Panc1 (cell line): ENCODE data around the gene CKB. TPM values are rescaled to one million over a fixed set of nuclear protein-coding genes. Genes with fewer than 3 reads are reported as not detected.

Experiments used
- ATAC-seq: fragments of 200-7000 bp; cut with Tn5 transposase; 2 replicates; pipeline ENCODE4 v1.9.1; 2020; ENCODE audit warnings: mild to moderate bottlenecking, moderate library complexity
- BruUV-seq: library from RNA; stranded (reverse); fragments of 400-500 nt; replicated peaks from 2 replicates; lab custom pipeline; 2021; lab: Mats Ljungman, UMichigan
- CTCF ChIA-PET: fragments of 300-600 bp; sonication (Branson Sonifier 250); formaldehyde crosslinking; loops from one replicate; lab custom pipeline; 2022; ENCODE audit warnings: antibody characterized with exemption; lab: Charles Lee
- POLR2A ChIA-PET: fragments of 300-600 bp; sonication (Branson Sonifier 250); formaldehyde crosslinking; loops from one replicate; lab custom pipeline; 2022; ENCODE audit warnings: antibody characterized with exemption; lab: Charles Lee
- DNase-seq: peaks from one replicate; pipeline ENCODE4 v3.0.0-alpha.2; 2010; ENCODE audit warnings: low read depth, low spot score
- H3K27ac ChIP-seq: 2 replicates; pipeline ENCODE4 v1.5.1; 2011; ENCODE audit warnings: mild to moderate bottlenecking, low read length, inconsistent platforms
- H3K27me3 ChIP-seq: fragments of 200-500 bp; sonication (Bioruptor generic); 2 replicates; pipeline ENCODE4 v1.6.0; 2014; ENCODE audit warnings: low read length, inconsistent platforms; ENCODE audit not compliant: control insufficient read depth, insufficient read depth
- H3K36me3 ChIP-seq: fragments of 200-500 bp; sonication (Bioruptor generic); 2 replicates; pipeline ENCODE4 v1.5.1; 2014; ENCODE audit warnings: inconsistent platforms, mild to moderate bottlenecking, low read length, moderate library complexity; ENCODE audit not compliant: control insufficient read depth, insufficient read depth
- H3K4me1 ChIP-seq: 2 replicates; pipeline ENCODE4 v1.5.1; 2011; ENCODE audit warnings: inconsistent platforms, mild to moderate bottlenecking, low read length, moderate library complexity; ENCODE audit not compliant: control insufficient read depth, insufficient read depth
- H3K4me3 ChIP-seq, 2 experiments: 2 replicates each; pipeline ENCODE4 v1.5.1; 2011 to 2012; ENCODE audit warnings: low read depth in 2 of 2, low read length in 2 of 2, mild to moderate bottlenecking in 2 of 2, inconsistent platforms in 1 of 2, moderate library complexity in 1 of 2
- H3K9me3 ChIP-seq: fragments of 200-500 bp; sonication (Bioruptor generic); 2 replicates; pipeline ENCODE4 v1.5.1; 2014; ENCODE audit warnings: low read depth, mild to moderate bottlenecking, inconsistent platforms, low read length, moderate library complexity; ENCODE audit not compliant: control insufficient read depth, insufficient read depth
- POLR2AphosphoS5 ChIP-seq: IDR thresholded peaks from 2 replicates; pipeline ENCODE4 v1.6.1; 2012; ENCODE audit warnings: mild to moderate bottlenecking, low read depth, low read length, moderate library complexity
- SIN3A ChIP-seq: IDR thresholded peaks from 2 replicates; pipeline ENCODE4 v1.6.1; 2012; ENCODE audit warnings: low read depth, mild to moderate bottlenecking, low read length, moderate library complexity, borderline replicate concordance; ENCODE audit not compliant: insufficient read depth
- TCF7L2 ChIP-seq: IDR thresholded peaks from 2 replicates; pipeline ENCODE4 v1.6.1; 2011; ENCODE audit warnings: mild to moderate bottlenecking, low read depth, low read length, inconsistent platforms
- in situ Hi-C: cut with HindIII; loops from 2 replicates; pipeline ENCODE4 v1.10.0; 2016; ENCODE audit warnings: low sequenced_read_pairs, low pct_unique_long_range_greater_than_20kb
- intact Hi-C: fragments of 100-400 bp; cut with micrococcal nuclease; formaldehyde crosslinking; loops from one replicate; pipeline ENCODE4 v1.10.0; 2022; ENCODE audit not compliant: unreplicated experiment
- total RNA-seq: library from RNA; stranded (reverse); gene quantifications from one replicate; pipeline ENCODE4 v1.2.1, GENCODE V29; 2021; ENCODE audit not compliant: unreplicated experiment
- TF ChIP-seq, protein P1 (sequence below): fragments of 450-650 bp; IDR thresholded peaks from 2 replicates; pipeline ENCODE4 v1.5.1; 2017; ENCODE audit warnings: mild to moderate bottlenecking
- TF ChIP-seq, protein P2 (sequence below), 2 experiments: IDR thresholded peaks; 2 replicates each; pipeline ENCODE4 v1.6.1; 2011 to 2012; ENCODE audit warnings: low read depth in 2 of 2, control low read depth in 1 of 2, low read length in 1 of 2, mild to moderate bottlenecking in 1 of 2, moderate library complexity in 1 of 2; ENCODE audit not compliant: insufficient read depth in 1 of 2

CKB gene
- total RNA-seq, 1 experiment from 2014 or later, result 436 TPM

DNA sequence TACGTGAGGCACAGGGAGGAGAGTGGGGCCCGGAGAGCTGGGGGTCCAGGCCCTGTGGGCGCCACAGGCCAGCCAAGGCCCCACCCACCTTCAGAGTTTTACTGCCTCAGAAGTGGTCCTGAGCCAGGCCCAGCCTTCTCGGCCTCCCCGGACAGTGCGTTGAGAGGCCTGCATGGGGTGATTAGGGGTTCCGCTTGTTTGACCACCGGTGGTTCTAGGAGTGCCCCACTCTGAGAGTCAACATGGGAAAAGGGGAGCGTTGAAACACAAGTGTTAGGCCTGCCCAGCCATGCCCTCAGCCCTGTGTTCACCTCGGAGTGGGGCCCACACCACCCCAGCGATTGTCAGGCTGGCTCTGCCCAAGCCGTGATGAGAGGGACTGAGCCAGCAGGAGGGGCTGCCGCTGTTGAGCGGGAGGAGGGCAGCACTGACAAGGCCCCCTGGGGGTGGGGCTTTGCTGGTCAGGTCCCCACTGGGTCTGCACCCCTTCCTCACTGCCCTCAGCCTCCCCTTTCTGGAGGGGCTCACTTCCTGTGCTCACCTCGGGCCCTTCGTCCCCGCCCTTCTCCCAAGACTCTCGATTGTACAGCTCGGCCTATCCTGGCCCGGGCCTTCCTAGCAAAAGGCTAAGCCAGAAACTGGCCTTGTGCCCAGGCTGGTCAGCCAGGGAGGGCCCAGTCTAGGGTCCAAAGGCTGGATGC, 4.8 kb downstream of the CKB start:
- ChIA-PET CTCF (interaction anchor here (0.7 to 1.3 kb wide), 4 partner anchors 15 to 34 kb away, joined by 3 read pairs; no protein-coding TSS in a partner anchor), POLR2A (no interaction called here)
- DNase-seq (no peak), ATAC-seq (peak; percentile 17; the same call in 1 of the 2 replicates)
- Histone ChIP-seq H3K4me1 (peaks cover 36% of the 10 kb centered on the region), H3K27me3 (no peaks in the 10 kb centered on the region), H3K9me3 (no peaks in the 10 kb centered on the region), H3K27ac (peak overlapping the region; percentile 57), H3K4me3 (no peak overlapping the region), H3K36me3 (no peaks in the 10 kb centered on the region; the same call in 1 of the 2 replicates)
- BruUV-seq, result no TSS peak
- no peak for TF ChIP-seq TCF7L2
- TF ChIP-seq, protein P1, sequence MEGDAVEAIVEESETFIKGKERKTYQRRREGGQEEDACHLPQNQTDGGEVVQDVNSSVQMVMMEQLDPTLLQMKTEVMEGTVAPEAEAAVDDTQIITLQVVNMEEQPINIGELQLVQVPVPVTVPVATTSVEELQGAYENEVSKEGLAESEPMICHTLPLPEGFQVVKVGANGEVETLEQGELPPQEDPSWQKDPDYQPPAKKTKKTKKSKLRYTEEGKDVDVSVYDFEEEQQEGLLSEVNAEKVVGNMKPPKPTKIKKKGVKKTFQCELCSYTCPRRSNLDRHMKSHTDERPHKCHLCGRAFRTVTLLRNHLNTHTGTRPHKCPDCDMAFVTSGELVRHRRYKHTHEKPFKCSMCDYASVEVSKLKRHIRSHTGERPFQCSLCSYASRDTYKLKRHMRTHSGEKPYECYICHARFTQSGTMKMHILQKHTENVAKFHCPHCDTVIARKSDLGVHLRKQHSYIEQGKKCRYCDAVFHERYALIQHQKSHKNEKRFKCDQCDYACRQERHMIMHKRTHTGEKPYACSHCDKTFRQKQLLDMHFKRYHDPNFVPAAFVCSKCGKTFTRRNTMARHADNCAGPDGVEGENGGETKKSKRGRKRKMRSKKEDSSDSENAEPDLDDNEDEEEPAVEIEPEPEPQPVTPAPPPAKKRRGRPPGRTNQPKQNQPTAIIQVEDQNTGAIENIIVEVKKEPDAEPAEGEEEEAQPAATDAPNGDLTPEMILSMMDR, result no peak
- TF ChIP-seq, protein P2, sequence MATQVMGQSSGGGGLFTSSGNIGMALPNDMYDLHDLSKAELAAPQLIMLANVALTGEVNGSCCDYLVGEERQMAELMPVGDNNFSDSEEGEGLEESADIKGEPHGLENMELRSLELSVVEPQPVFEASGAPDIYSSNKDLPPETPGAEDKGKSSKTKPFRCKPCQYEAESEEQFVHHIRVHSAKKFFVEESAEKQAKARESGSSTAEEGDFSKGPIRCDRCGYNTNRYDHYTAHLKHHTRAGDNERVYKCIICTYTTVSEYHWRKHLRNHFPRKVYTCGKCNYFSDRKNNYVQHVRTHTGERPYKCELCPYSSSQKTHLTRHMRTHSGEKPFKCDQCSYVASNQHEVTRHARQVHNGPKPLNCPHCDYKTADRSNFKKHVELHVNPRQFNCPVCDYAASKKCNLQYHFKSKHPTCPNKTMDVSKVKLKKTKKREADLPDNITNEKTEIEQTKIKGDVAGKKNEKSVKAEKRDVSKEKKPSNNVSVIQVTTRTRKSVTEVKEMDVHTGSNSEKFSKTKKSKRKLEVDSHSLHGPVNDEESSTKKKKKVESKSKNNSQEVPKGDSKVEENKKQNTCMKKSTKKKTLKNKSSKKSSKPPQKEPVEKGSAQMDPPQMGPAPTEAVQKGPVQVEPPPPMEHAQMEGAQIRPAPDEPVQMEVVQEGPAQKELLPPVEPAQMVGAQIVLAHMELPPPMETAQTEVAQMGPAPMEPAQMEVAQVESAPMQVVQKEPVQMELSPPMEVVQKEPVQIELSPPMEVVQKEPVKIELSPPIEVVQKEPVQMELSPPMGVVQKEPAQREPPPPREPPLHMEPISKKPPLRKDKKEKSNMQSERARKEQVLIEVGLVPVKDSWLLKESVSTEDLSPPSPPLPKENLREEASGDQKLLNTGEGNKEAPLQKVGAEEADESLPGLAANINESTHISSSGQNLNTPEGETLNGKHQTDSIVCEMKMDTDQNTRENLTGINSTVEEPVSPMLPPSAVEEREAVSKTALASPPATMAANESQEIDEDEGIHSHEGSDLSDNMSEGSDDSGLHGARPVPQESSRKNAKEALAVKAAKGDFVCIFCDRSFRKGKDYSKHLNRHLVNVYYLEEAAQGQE (IDR thresholded peaks at IDR 0.05; ENCODE audit: insufficient read depth in 1 of 2, low read depth in 2 of 2, low read length in 1 of 2), result no peak
- no peak for TF ChIP-seq POLR2AphosphoS5
- TF ChIP-seq SIN3A, result no peak
- in situ Hi-C loops, result no loop called here
- intact Hi-C loops, result no loop called here

DNA sequence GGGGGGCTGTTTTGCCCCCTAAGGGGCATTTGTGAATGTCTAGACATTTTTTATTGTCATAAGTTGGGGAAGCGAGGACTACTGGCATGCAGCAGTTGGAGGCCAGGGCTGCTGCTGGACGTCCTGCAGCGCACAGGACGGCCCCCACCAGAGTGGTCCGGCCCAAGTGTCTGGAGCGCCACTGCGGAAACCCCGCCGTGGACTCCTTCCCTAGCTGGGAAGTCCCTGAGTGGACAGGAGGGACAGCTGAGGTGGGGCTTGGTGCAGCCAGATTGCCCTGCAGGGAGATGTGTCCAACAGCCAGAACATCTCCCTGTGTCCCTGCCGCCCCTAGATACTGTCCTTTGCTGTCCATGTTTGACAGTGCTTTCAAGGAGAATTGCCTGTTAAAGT, 5.5 kb downstream of the CKB start:
- ATAC-seq (no peak), DNase-seq (no peak)
- no TSS peak for BruUV-seq
- ChIA-PET POLR2A (no interaction called here), CTCF (no interaction called here)
- Histone ChIP-seq H3K4me1 (peaks cover 36% of the 10 kb centered on the region), H3K27ac (no peak overlapping the region; the same call in 1 of the 2 replicates), H3K9me3 (no peaks in the 10 kb centered on the region), H3K4me3 (no peak overlapping the region), H3K27me3 (no peaks in the 10 kb centered on the region), H3K36me3 (no peaks in the 10 kb centered on the region; the same call in 1 of the 2 replicates)
- in situ Hi-C loops (no loop called here), intact Hi-C loops (no loop called here)
- no peak for TF ChIP-seq SIN3A
- TF ChIP-seq TCF7L2, result no peak
- TF ChIP-seq, protein P2 (IDR thresholded peaks at IDR 0.05; ENCODE audit: insufficient read depth in 1 of 2, low read depth in 2 of 2, low read length in 1 of 2), result no peak
- TF ChIP-seq, protein P1, result no peak
- TF ChIP-seq POLR2AphosphoS5, result no peak
